K562 (cell line): ENCODE measurements around the gene MRPL19. TPM values are rescaled to one million over a fixed set of nuclear protein-coding genes. Genes with fewer than 3 reads are reported as not detected.

Experiments
- BRF2 ChIP-seq: IDR thresholded peaks from 3 replicates; pipeline ENCODE4 v1.6.1; 2011; ENCODE audit warnings: borderline replicate concordance, mild to moderate bottlenecking; ENCODE audit not compliant: insufficient read length, insufficient read depth
- L3MBTL2 ChIP-seq: fragments of 450-650 bp; IDR thresholded peaks from 2 replicates; pipeline ENCODE4 v1.6.1; 2016; ENCODE audit warnings: mild to moderate bottlenecking, moderate library complexity
- MNT ChIP-seq, 2 experiments: fragments of 450-650 bp; conservative IDR thresholded peaks; 2 replicates each; pipeline ENCODE4 v1.6.1; 2017; ENCODE audit warnings: mild to moderate bottlenecking in 2 of 2, moderate library complexity in 2 of 2
- NR1H2 ChIP-seq: sonication (generic); formaldehyde crosslinking; IDR thresholded peaks from 2 replicates; pipeline ENCODE4 v1.4.0; 2020; ENCODE audit warnings: mild to moderate bottlenecking, missing genetic modification reagents
- NR2C1 ChIP-seq, 2 experiments: fragments of 450-650 bp; IDR thresholded peaks; 2 replicates each; pipeline ENCODE4 v1.6.1; 2017; ENCODE audit warnings: mild to moderate bottlenecking in 2 of 2, antibody characterized with exemption in 1 of 2, inconsistent platforms in 1 of 2, missing compliant biosample characterization in 1 of 2, missing genetic modification characterization in 1 of 2
- SIN3A ChIP-seq, 2 experiments: fragments of 150-350 bp in 1 of 2; IDR thresholded peaks; 2 replicates each; pipeline ENCODE4 v1.6.1; 2011 to 2016; ENCODE audit warnings: borderline replicate concordance in 2 of 2, low read depth in 2 of 2, low read length in 2 of 2, mild to moderate bottlenecking in 2 of 2, moderate library complexity in 2 of 2; ENCODE audit not compliant: control insufficient read depth in 1 of 2
- ZKSCAN1 ChIP-seq: fragments of 150-350 bp; IDR thresholded peaks from 2 replicates; pipeline ENCODE4 v1.6.1; 2016; ENCODE audit warnings: low read depth, low read length
- ZMIZ1 ChIP-seq, 2 experiments: fragments of 150-350 bp in 1 of 2; IDR thresholded peaks; 2 replicates each; pipeline ENCODE4 v1.6.1; 2012 to 2016; ENCODE audit warnings: low read depth in 2 of 2, low read length in 2 of 2, mild to moderate bottlenecking in 1 of 2, moderate library complexity in 1 of 2
- polyA plus RNA-seq, 8 experiments: library from polyadenylated mRNA; depleted of rRNA in 4 of 8; stranded (reverse) in 5 of 8; unstranded in 3 of 8; fragments of >200 nt; fragmentation: Nextera tagmentation in 2 of 8; fragmentation: Illumina TruSeq in 1 of 8; extraction: Ambion mirVana in 2 of 8; extraction: Trizol in 1 of 8; gene quantifications; 2 replicates each; pipeline versions ENCODE4 v1.2.1 to v1.2.3, GENCODE V29; 2011 to 2014; ENCODE audit warnings: inconsistent platforms in 1 of 8, missing spikeins in 1 of 8
- total RNA-seq, 7 experiments: library from RNA; depleted of rRNA in 6 of 7; stranded (reverse); fragments of >200 nt in 6 of 7; fragmentation: Illumina TruSeq in 2 of 7; extraction: Trizol in 2 of 7; gene quantifications; 2 replicates each; pipeline versions ENCODE4 v1.2.1 to v1.2.3, GENCODE V29; 2011 to 2021; ENCODE audit warnings: low replicate concordance in 1 of 7
- TF ChIP-seq, protein P1 (sequence below): fragments of 450-650 bp; IDR thresholded peaks from 2 replicates; pipeline ENCODE4 v1.6.1; 2016; ENCODE audit warnings: mild to moderate bottlenecking
- TF ChIP-seq, protein P2 (sequence below): fragments of 450-650 bp; formaldehyde crosslinking; IDR thresholded peaks from 2 replicates; pipeline ENCODE4 v1.4.0; 2022; ENCODE audit warnings: mild to moderate bottlenecking, moderate library complexity
- TF ChIP-seq, protein P3 (sequence below): sonication (generic); IDR thresholded peaks from 2 replicates; pipeline ENCODE4 v1.6.1; 2016

MRPL19 gene
- total and polyA plus RNA-seq, 9 of the 15 experiments (the other 6 are each of a cell fraction or from before 2014, with no cell fraction given) = 9.7 to 65.9 (median 56.1) TPM

GRCh38 chr2:75646583-75647425 is at the start of gene MRPL19 (continued):
- TF ChIP-seq ZMIZ1 (IDR thresholded peaks at IDR 0.05; ENCODE audit: low read depth in 2 of 2, low read length in 2 of 2) (0 out of 4 replicates have a peak, but pooled peaks of 1 of the 2 experiments have one; percentile 46), MNT (conservative IDR thresholded peaks at IDR 0.05) (peak in 1 of 2 experiments; percentile 62; a peak in 1 of 4 replicates), SIN3A (IDR thresholded peaks at IDR 0.05; ENCODE audit: borderline replicate concordance in 2 of 2, control insufficient read depth in 1 of 2, low read depth in 2 of 2, low read length in 2 of 2) (peak in 1 of 2 experiments; percentile 43; a peak in 1 of 4 replicates), NR2C1 (IDR thresholded peaks at IDR 0.05) (peak; percentile 69), NR2C1 (tag; IDR thresholded peaks at IDR 0.05) (peak; percentile 90), ZKSCAN1 (no peak), L3MBTL2 (peak; percentile 64), BRF2 (no peak), NR1H2 (CRISPR knock-in tag) (no peak)
- TF ChIP-seq, protein P1, sequence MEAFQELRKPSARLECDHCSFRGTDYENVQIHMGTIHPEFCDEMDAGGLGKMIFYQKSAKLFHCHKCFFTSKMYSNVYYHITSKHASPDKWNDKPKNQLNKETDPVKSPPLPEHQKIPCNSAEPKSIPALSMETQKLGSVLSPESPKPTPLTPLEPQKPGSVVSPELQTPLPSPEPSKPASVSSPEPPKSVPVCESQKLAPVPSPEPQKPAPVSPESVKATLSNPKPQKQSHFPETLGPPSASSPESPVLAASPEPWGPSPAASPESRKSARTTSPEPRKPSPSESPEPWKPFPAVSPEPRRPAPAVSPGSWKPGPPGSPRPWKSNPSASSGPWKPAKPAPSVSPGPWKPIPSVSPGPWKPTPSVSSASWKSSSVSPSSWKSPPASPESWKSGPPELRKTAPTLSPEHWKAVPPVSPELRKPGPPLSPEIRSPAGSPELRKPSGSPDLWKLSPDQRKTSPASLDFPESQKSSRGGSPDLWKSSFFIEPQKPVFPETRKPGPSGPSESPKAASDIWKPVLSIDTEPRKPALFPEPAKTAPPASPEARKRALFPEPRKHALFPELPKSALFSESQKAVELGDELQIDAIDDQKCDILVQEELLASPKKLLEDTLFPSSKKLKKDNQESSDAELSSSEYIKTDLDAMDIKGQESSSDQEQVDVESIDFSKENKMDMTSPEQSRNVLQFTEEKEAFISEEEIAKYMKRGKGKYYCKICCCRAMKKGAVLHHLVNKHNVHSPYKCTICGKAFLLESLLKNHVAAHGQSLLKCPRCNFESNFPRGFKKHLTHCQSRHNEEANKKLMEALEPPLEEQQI = no peak
- TF ChIP-seq, protein P2, sequence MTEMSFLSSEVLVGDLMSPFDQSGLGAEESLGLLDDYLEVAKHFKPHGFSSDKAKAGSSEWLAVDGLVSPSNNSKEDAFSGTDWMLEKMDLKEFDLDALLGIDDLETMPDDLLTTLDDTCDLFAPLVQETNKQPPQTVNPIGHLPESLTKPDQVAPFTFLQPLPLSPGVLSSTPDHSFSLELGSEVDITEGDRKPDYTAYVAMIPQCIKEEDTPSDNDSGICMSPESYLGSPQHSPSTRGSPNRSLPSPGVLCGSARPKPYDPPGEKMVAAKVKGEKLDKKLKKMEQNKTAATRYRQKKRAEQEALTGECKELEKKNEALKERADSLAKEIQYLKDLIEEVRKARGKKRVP (CRISPR knock-in tag) = no peak
- TF ChIP-seq, protein P3, sequence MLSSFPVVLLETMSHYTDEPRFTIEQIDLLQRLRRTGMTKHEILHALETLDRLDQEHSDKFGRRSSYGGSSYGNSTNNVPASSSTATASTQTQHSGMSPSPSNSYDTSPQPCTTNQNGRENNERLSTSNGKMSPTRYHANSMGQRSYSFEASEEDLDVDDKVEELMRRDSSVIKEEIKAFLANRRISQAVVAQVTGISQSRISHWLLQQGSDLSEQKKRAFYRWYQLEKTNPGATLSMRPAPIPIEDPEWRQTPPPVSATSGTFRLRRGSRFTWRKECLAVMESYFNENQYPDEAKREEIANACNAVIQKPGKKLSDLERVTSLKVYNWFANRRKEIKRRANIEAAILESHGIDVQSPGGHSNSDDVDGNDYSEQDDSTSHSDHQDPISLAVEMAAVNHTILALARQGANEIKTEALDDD = no peak
